Activated effector memory CD4-positive, alpha-beta T cell treated with anti-CD3 and anti-CD28 coated beads, Interleukin-2, amount 50 U/mL, for 16 hours (primary cell): ENCODE data around the gene APOBEC4.

Experiments used
- DNase-seq: peaks from one replicate; pipeline ENCODE4 v3.0.0-alpha.2; 2020

APOBEC4 gene

DNA sequence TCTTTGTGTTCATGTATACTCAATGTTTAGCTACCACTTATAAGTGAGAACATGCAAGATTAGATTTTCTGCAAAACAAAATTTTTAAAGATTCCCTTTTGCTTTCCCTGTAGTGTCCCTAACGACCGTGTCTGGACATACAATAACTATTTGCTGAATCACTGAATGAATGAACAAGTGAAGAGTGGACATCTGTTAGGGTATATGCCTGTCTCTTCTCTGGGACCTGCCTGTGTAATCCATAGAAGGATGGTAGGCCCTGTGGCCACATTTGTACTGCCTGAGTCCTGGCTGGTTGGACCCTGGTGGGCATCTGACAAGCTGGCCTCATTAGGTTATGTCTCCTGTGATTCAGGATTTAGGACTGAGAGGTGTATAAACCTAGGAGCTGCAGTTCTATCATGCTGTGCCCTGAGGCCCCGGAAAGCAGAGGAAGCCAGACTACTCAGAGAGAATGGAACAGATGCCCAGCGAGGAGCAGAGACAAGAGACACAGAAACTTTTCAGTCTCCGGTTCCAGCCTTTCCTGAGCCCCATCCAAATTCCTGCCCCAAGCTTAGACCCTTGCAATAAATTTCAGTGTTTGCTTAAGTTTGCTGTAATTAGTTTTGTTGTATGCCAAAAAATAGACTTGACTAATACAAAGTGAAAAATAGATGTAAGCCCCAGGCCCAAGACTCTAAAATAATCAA, 55.3 kb downstream of the APOBEC4 start:
- DNase-seq = no peak

DNA sequence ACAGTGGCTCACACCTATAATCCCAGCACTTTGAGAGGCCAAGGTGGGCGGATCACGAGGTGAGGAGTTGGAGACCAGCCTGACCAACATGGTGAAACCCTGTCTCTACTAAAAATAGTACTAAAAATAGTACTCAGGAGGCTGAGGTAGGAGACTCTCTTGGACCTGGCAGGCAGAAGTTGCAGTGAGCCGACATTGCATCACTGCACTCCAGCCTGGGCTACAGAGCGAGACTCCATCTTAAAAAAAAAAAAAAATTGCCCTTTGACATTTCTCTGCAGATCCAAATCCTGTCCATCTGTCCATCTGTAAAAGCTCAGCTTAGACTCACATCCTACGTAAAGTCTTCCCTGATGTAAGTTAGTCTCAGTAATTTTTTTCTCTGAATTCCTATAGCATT, 56.6 kb downstream of the APOBEC4 start:
- no peak for DNase-seq
